Measurements from ENCODE around the gene SCP2D1. TPM values are rescaled to one million over a fixed set of nuclear protein-coding genes. Genes with fewer than 3 reads are reported as not detected.

Gene SCP2D1
- total and polyA plus RNA-seq, 4 donors = not detected

GRCh38 chr20:18855882-18856281, 42.3 kb downstream of the SCP2D1 start:
- Histone ChIP-seq H3K9ac (ENCODE audit: insufficient read depth in 1 of 2, low read length in 2 of 2) (no peak overlapping the region), H3K27ac (ENCODE audit: low read depth in 1 of 2, low read length in 1 of 2) (no peak overlapping the region), H3K4me3 (no peak overlapping the region), H3K36me3 (ENCODE audit: control insufficient read depth in 4 of 4, insufficient read depth in 4 of 4, low read length in 4 of 4) (no peaks in the 10 kb centered on the region), H3K4me1 (ENCODE audit: control insufficient read depth in 5 of 5, insufficient read depth in 5 of 5, low read length in 5 of 5) (no peaks in the 10 kb centered on the region), H3K27me3 (ENCODE audit: control insufficient read depth in 3 of 3, insufficient read depth in 3 of 3, low read length in 2 of 3) (no peaks in the 10 kb centered on the region), H3K9me3 (ENCODE audit: control insufficient read depth in 4 of 4, insufficient read depth in 3 of 4, low read length in 3 of 4) (peaks cover 0 to 10% (median 0%) of the 10 kb centered on the region in 4 donors)
- TF ChIP-seq CTCF (IDR thresholded peaks at IDR 0.05; ENCODE audit: control extremely low read depth, extremely low read depth) = no peak
- DNase-seq (no peak), ATAC-seq (ENCODE audit: insufficient read depth, low FRiP score) (no peak)
- WGBS, 2 donors = 59 to 72% methylated on average over 2 of the region's 2 CpGs

GRCh38 chr20:18856873-18857272, 43.3 kb downstream of the SCP2D1 start:
- Histone ChIP-seq H3K27ac (ENCODE audit: low read depth in 1 of 2, low read length in 1 of 2) (no peak overlapping the region), H3K4me1 (ENCODE audit: control insufficient read depth in 5 of 5, insufficient read depth in 5 of 5, low read length in 5 of 5) (no peaks in the 10 kb centered on the region), H3K4me3 (no peak overlapping the region), H3K27me3 (ENCODE audit: control insufficient read depth in 3 of 3, insufficient read depth in 3 of 3, low read length in 2 of 3) (no peaks in the 10 kb centered on the region), H3K36me3 (ENCODE audit: control insufficient read depth in 4 of 4, insufficient read depth in 4 of 4, low read length in 4 of 4) (no peaks in the 10 kb centered on the region), H3K9ac (ENCODE audit: insufficient read depth in 1 of 2, low read length in 2 of 2) (no peak overlapping the region), H3K9me3 (ENCODE audit: control insufficient read depth in 4 of 4, insufficient read depth in 3 of 4, low read length in 3 of 4) (peaks cover 0 to 10% (median 0%) of the 10 kb centered on the region in 4 donors)
- ATAC-seq (ENCODE audit: insufficient read depth, low FRiP score) (no peak), DNase-seq (no peak)
- 40 to 88% methylated on average over 2 of the region's 2 CpGs for WGBS, 2 donors
- no peak for TF ChIP-seq CTCF (IDR thresholded peaks at IDR 0.05; ENCODE audit: control extremely low read depth, extremely low read depth)

GRCh38 chr20:18857640-18858039, 44.1 kb downstream of the SCP2D1 start:
- DNase-seq (no peak), ATAC-seq (ENCODE audit: insufficient read depth, low FRiP score) (no peak)
- H3K9me3 ChIP-seq (ENCODE audit: control insufficient read depth in 4 of 4, insufficient read depth in 3 of 4, low read length in 3 of 4) = peaks cover 0 to 10% (median 0%) of the 10 kb centered on the region in 4 donors
- TF ChIP-seq CTCF (IDR thresholded peaks at IDR 0.05; ENCODE audit: control extremely low read depth, extremely low read depth) = no peak
- H3K9ac ChIP-seq (ENCODE audit: insufficient read depth in 1 of 2, low read length in 2 of 2) = no peak overlapping the region
- no peaks in the 10 kb centered on the region for H3K36me3 ChIP-seq (ENCODE audit: control insufficient read depth in 4 of 4, insufficient read depth in 4 of 4, low read length in 4 of 4)
- H3K4me3 ChIP-seq = no peak overlapping the region
- 62 to 93% methylated on average over 1 of the region's 1 CpG for WGBS, 2 donors
- no peaks in the 10 kb centered on the region for H3K27me3 ChIP-seq (ENCODE audit: control insufficient read depth in 3 of 3, insufficient read depth in 3 of 3, low read length in 2 of 3)
- no peaks in the 10 kb centered on the region for H3K4me1 ChIP-seq (ENCODE audit: control insufficient read depth in 5 of 5, insufficient read depth in 5 of 5, low read length in 5 of 5)
- H3K27ac ChIP-seq (ENCODE audit: low read depth in 1 of 2, low read length in 1 of 2) = no peak overlapping the region

GRCh38 chr20:18858816-18859215, 45.2 kb downstream of the SCP2D1 start:
- no peak for ATAC-seq (ENCODE audit: insufficient read depth, low FRiP score)
- no peak overlapping the region for H3K4me3 ChIP-seq
- no peaks in the 10 kb centered on the region for H3K4me1 ChIP-seq (ENCODE audit: control insufficient read depth in 5 of 5, insufficient read depth in 5 of 5, low read length in 5 of 5)
- no peak for TF ChIP-seq CTCF (IDR thresholded peaks at IDR 0.05; ENCODE audit: control extremely low read depth, extremely low read depth)
- 85 to 92% methylated on average over 3 of the region's 3 CpGs for WGBS, 2 donors
- no peaks in the 10 kb centered on the region for H3K27me3 ChIP-seq (ENCODE audit: control insufficient read depth in 3 of 3, insufficient read depth in 3 of 3, low read length in 2 of 3)
- H3K9ac ChIP-seq (ENCODE audit: insufficient read depth in 1 of 2, low read length in 2 of 2) = no peak overlapping the region
- H3K9me3 ChIP-seq (ENCODE audit: control insufficient read depth in 4 of 4, insufficient read depth in 3 of 4, low read length in 3 of 4) = peaks cover 0 to 10% (median 0%) of the 10 kb centered on the region in 4 donors
- DNase-seq = no peak
- H3K27ac ChIP-seq (ENCODE audit: low read depth in 1 of 2, low read length in 1 of 2) = no peak overlapping the region
- no peaks in the 10 kb centered on the region for H3K36me3 ChIP-seq (ENCODE audit: control insufficient read depth in 4 of 4, insufficient read depth in 4 of 4, low read length in 4 of 4)

Measured in lung (tissue), 12 donors.